ENCODE measurements around the gene EIF3K.

The EIF3K gene

GRCh38 chr19:38671654-38672053 lies 52.7 kb downstream of the EIF3K start:
- TF ChIP-seq RARB (CRISPR knock-in tag; IDR thresholded peaks at IDR 0.05) (no peak), POU6F1 (CRISPR knock-in tag; IDR thresholded peaks at IDR 0.05; ENCODE audit: borderline replicate concordance, low read depth) (no peak), TSHZ2 (CRISPR knock-in tag; IDR thresholded peaks at IDR 0.05) (no peak), ZNF70 (CRISPR knock-in tag; IDR thresholded peaks at IDR 0.05) (no peak), GLIS3 (CRISPR knock-in tag; IDR thresholded peaks at IDR 0.05) (no peak), CSDC2 (CRISPR knock-in tag; IDR thresholded peaks at IDR 0.05) (no peak), CREB5 (CRISPR knock-in tag; IDR thresholded peaks at IDR 0.05; ENCODE audit: low read depth) (no peak), ARNTL (CRISPR knock-in tag; IDR thresholded peaks at IDR 0.05; ENCODE audit: borderline replicate concordance, low read depth) (no peak), ZC3H10 (CRISPR knock-in tag; IDR thresholded peaks at IDR 0.05) (no peak), ESRRG (CRISPR knock-in tag; IDR thresholded peaks at IDR 0.05) (no peak)
- no peak for ATAC-seq

GRCh38 chr19:38673030-38673429 lies 54.0 kb downstream of the EIF3K start:
- no peak for ATAC-seq
- no peak for TF ChIP-seq TOX (CRISPR knock-in tag; IDR thresholded peaks at IDR 0.05; ENCODE audit: borderline replicate concordance)
- TF ChIP-seq ESRRG (CRISPR knock-in tag; IDR thresholded peaks at IDR 0.05), result no peak
- TF ChIP-seq GLIS3 (CRISPR knock-in tag; IDR thresholded peaks at IDR 0.05), result no peak
- TF ChIP-seq ZNF565 (CRISPR knock-in tag; conservative IDR thresholded peaks at IDR 0.05; ENCODE audit: low read depth), result no peak
- TF ChIP-seq TSHZ2 (CRISPR knock-in tag; IDR thresholded peaks at IDR 0.05), result no peak
- no peak for TF ChIP-seq PPARA (CRISPR knock-in tag; IDR thresholded peaks at IDR 0.05; ENCODE audit: borderline replicate concordance)
- no peak for TF ChIP-seq CSDC2 (CRISPR knock-in tag; IDR thresholded peaks at IDR 0.05)
- TF ChIP-seq RARB (CRISPR knock-in tag; IDR thresholded peaks at IDR 0.05), result no peak
- no peak for TF ChIP-seq SNAI2 (CRISPR knock-in tag; IDR thresholded peaks at IDR 0.05)
- TF ChIP-seq PATZ1 (CRISPR knock-in tag; IDR thresholded peaks at IDR 0.05; ENCODE audit: borderline replicate concordance), result no peak
- no peak for TF ChIP-seq ARNTL (CRISPR knock-in tag; IDR thresholded peaks at IDR 0.05; ENCODE audit: borderline replicate concordance, low read depth)
- TF ChIP-seq TCF4 (CRISPR knock-in tag; IDR thresholded peaks at IDR 0.05; ENCODE audit: borderline replicate concordance), result no peak
- TF ChIP-seq OSR1 (CRISPR knock-in tag; IDR thresholded peaks at IDR 0.05), result no peak
- TF ChIP-seq ISL1 (CRISPR knock-in tag; IDR thresholded peaks at IDR 0.05), result no peak
- TF ChIP-seq ZFP3 (CRISPR knock-in tag; IDR thresholded peaks at IDR 0.05), result no peak
- no peak for TF ChIP-seq ZFP30 (CRISPR knock-in tag; IDR thresholded peaks at IDR 0.05)

All from SK-N-SH treated with all-trans-retinoic acid at 6 μM for 48 hours (cell line).